ENCODE data around the gene RNF224. TPM values are rescaled to one million over a fixed set of nuclear protein-coding genes. Genes with fewer than 3 reads are reported as not detected.

RNF224 gene
- total RNA-seq, 1 donor from 2014 or later: not detected

DNA sequence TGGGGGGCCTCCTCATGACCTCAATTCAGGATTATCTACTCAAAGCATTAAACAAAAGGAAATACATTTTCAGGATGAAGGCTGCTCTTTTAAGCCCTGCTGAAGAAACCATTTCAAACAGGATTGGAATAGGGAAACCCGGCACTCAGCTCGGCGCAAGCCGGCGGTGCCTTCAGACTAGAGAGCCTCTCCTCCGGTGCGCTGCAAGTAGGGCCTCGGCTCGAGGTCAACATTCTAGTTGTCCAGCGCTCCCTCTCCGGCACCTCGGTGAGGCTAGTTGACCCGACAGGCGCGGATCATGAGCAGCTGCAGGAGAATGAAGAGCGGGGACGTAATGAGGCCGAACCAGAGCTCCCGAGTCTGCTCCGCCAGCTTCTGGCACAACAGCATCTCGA is 22.6 kb upstream of the RNF224 start:
- TF ChIP-seq, protein P1, sequence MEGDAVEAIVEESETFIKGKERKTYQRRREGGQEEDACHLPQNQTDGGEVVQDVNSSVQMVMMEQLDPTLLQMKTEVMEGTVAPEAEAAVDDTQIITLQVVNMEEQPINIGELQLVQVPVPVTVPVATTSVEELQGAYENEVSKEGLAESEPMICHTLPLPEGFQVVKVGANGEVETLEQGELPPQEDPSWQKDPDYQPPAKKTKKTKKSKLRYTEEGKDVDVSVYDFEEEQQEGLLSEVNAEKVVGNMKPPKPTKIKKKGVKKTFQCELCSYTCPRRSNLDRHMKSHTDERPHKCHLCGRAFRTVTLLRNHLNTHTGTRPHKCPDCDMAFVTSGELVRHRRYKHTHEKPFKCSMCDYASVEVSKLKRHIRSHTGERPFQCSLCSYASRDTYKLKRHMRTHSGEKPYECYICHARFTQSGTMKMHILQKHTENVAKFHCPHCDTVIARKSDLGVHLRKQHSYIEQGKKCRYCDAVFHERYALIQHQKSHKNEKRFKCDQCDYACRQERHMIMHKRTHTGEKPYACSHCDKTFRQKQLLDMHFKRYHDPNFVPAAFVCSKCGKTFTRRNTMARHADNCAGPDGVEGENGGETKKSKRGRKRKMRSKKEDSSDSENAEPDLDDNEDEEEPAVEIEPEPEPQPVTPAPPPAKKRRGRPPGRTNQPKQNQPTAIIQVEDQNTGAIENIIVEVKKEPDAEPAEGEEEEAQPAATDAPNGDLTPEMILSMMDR (conservative IDR thresholded peaks at IDR 0.05; ENCODE audit: low read depth, low read length): no peak
- H3K4me3 ChIP-seq (ENCODE audit: low read depth, low read length): peak overlapping the region; percentile 97
- no peak for DNase-seq (ENCODE audit: low read depth)

DNA sequence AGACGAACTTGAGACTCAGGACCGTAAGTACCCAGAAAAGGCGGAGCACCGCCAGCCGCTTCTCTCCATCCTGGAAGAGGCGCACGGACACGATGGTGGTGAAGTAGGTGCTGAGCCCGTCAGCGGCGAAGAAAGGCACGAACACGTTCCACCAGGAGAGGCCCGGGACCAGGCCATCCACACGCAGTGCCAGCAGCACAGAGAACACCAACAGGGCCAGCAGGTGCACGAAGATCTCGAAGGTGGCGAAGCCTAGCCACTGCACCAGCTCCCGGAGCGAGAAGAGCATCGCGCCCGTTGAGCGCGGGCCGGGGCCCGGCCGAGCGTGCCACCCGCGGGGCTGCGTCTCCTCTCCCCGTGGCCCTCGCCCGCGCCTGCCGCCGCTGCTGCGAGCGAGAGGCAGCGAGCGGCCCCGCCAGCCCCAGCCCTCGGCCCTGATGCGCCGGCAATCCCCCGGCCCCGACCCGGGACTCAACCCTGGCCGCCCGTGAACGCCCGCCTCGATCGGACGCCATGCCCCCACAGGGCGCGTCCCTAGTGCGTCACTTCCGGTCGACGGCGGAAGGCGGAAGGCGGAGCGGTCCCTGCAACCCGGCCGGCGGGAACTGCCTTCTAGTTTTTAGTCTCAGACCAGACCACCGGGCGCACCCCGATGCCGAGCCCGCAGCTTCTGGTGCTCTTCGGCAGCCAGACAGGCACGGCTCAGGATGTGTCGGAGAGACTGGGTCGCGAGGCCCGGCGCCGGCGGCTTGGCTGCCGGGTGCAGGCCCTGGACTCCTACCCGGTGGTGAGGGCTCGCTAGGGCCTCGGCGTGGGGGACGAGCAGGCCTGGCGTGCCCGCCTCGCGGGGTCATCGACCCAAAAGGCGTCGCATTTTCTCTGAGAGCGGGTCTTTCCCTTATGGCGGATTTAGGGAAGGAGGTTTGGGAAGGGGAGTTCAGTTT is 21.9 kb upstream of the RNF224 start, which contains the start of the genes NDOR1 and TMEM203:
Gene NDOR1 (plus strand): TSS at position 575 of the 944 bp plus-strand sequence. CDS start 78 bp downstream, at position 653.
Gene TMEM203 (minus strand): TSS at position 523 of the 944 bp plus-strand sequence. CDS start 234 bp downstream, at position 289.
- DNase-seq (ENCODE audit: low read depth): no peak

DNA sequence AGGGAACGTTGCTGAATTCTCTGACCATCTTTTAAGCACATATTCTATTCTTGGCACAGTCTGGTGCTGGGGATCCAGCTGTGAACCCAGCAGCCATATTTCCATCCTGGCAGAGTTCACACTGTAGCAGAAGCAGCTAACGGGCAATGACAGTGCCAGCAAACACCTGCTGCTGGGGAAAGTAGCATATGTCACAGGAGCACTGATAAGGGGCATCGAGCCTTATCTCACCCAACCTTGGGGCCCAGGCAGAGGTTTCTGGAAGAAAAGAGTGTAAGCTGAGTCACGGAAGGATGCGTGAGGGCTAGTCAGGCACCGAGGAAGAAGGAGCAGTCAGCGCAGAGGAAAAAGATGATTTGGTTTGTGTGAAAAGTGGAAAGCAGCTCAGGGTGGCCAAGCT is 20.7 kb upstream of the RNF224 start:
- TF ChIP-seq, protein P1 (conservative IDR thresholded peaks at IDR 0.05; ENCODE audit: low read depth, low read length): no peak
- no peak for DNase-seq (ENCODE audit: low read depth)
- H3K4me3 ChIP-seq (ENCODE audit: low read depth, low read length): peak overlapping the region; percentile 97

More for the DNA sequence above, 21.9 kb upstream of the RNF224 start, which contains the start of the genes NDOR1 and TMEM203:
- TF ChIP-seq, protein P1 (conservative IDR thresholded peaks at IDR 0.05; ENCODE audit: low read depth, low read length): no peak
- H3K4me3 ChIP-seq (ENCODE audit: low read depth, low read length): peak within 1 kb of the TSS; percentile 97

DNA sequence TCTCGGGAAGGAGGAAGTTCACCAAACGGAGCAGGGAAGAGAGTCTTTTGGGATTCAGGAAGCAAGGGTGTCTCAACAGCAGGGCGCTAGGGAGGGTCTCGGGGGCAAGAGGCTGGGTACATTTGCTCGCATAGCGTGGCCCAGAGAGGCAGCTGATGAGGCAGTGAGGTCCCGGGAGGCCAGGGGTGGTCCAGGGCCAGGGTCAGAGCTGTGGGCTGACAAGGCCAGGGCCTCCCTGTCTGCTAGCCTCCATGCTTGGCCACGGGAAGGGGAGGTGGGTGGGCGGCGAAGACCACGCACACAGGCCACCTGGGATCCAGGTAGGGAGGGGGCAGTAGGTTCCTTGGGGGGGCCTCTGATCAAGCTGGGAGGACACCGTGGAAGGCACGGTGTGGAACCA is 15.8 kb upstream of the RNF224 start:
- TF ChIP-seq, protein P1 (conservative IDR thresholded peaks at IDR 0.05; ENCODE audit: low read depth, low read length): no peak
- H3K4me3 ChIP-seq (ENCODE audit: low read depth, low read length): no peak overlapping the region
- no peak for DNase-seq (ENCODE audit: low read depth)

DNA sequence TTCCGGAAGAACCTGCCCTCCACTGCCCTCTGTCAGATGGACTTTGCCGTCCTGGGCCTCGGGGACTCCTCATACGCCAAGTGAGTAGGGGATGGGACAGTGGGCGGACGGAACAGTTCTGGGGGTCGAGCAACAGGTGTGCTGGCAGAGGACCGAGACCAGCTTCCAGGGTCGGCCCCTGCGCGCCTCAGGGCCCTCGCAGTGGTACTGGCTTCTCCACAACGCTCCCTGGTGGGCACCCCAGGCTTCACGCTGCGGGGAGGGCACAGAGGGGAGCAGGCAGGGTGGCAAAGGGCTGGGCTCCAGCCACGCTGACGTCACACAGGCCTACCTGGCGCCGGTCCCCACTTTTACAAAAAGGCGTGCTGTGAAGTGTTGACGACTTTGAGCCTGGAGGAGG is 14.8 kb upstream of the RNF224 start:
- TF ChIP-seq, protein P1 (conservative IDR thresholded peaks at IDR 0.05; ENCODE audit: low read depth, low read length): peak; percentile 11
- DNase-seq (ENCODE audit: low read depth): no peak
- no peak overlapping the region for H3K4me3 ChIP-seq (ENCODE audit: low read depth, low read length)

DNA sequence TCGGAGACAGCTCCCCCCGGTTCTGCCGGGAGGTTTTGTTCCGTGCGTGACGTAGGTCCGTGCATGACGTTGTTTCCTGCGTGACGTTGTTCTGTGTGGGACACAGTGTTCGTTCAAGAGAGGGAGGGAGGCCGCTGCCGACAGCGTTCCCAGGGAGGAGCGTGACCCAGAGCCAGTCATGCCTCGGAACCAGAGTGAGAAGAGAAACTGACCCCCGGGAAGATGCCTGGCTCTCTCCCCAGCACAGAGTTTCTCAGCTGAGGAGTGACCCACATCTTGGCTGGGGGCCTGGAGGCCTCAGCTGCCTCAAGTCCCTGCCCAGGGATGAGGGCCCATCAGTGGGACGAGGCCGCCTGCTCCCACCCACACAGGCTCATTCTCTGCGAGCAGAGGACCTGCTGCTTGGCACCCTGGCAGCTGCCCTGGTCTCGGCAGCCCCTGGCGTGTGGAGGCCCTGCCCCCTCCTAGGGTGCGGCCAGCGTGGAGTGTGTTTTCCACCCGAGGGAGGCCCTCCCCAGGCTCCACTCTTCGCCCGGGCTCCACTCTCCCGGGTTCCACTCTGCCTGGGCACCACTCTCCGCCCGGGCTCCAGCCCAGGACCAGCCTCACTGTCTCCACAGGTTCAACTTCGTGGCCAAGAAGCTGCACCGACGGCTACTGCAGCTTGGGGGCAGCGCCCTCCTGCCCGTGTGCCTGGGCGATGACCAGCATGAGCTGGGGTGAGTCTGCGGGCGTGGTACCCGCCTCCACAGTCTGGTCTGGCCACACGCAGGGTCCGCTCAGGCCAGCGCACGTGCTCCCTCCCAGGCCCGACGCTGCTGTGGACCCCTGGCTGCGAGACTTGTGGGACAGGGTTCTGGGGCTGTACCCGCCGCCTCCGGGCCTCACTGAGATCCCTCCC is 13.9 kb upstream of the RNF224 start:
- TF ChIP-seq, protein P1 (conservative IDR thresholded peaks at IDR 0.05; ENCODE audit: low read depth, low read length): peak; percentile 33
- no peak for DNase-seq (ENCODE audit: low read depth)
- H3K4me3 ChIP-seq (ENCODE audit: low read depth, low read length): no peak overlapping the region

Data from epithelial cell of proximal tubule (primary cell).